ENCODE data around the gene SHMT1.
"Not testable (repeated sequence)": the region's sequence is repeated elsewhere in the genome, so short reads cannot be mapped to it uniquely, and the experiment has no call there.

Gene SHMT1

DNA sequence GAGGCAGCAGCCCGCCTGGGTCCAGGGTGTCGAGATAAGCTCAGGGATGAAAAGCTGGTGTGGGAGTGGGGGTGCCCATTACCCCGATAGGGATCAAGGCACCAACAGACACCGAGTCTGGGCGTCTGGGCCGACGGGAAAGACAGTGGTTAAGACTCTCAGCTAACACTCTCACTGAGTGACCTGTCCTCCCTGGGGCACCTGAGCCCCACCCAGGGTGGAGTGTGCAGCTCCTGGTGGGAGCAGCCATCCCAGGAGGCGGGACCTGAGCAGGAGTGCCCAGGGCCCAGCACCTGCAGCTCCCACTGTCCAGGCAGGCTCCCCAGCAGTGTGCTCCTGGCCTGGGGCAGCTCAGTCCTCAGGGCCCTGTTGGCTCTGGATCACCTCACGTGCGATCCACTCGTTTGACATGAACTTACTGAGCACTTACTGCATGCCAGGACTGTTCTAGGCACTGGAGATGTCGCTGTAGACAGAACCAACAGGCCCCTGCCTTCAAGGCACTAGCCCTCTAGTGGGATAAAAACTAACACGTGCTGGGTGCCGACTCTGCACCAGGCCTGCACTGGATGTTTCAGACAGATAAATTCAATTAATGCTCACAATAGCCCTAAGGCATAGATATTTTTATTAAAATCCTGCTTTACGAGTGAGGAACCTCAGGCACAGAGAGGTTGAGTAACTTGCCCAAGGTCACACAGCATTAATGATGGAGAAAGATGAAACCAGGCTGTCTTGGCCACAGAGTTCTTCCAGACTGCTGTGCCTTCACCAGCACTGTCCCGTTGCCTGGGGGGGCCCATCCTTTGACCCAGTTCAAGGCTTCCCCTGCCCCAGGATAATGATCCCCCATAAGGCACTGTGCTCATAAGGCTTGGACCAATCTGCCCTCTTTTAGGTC is 16.1 kb upstream of the SHMT1 start:
- H3K4me3 ChIP-seq (ENCODE audit: low read depth, low read length), result no peak overlapping the region
- TF ChIP-seq, protein P1, sequence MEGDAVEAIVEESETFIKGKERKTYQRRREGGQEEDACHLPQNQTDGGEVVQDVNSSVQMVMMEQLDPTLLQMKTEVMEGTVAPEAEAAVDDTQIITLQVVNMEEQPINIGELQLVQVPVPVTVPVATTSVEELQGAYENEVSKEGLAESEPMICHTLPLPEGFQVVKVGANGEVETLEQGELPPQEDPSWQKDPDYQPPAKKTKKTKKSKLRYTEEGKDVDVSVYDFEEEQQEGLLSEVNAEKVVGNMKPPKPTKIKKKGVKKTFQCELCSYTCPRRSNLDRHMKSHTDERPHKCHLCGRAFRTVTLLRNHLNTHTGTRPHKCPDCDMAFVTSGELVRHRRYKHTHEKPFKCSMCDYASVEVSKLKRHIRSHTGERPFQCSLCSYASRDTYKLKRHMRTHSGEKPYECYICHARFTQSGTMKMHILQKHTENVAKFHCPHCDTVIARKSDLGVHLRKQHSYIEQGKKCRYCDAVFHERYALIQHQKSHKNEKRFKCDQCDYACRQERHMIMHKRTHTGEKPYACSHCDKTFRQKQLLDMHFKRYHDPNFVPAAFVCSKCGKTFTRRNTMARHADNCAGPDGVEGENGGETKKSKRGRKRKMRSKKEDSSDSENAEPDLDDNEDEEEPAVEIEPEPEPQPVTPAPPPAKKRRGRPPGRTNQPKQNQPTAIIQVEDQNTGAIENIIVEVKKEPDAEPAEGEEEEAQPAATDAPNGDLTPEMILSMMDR (IDR thresholded peaks at IDR 0.05; ENCODE audit: low read depth, low read length, missing control alignments), result no peak
- no peak for DNase-seq
- in situ Hi-C loops (cut with HindIII; ENCODE audit: low pct_ligation_motif_present, low sequenced_read_pairs), result no loop called here
- H3K36me3 ChIP-seq (replicated peaks), result no peaks in the 10 kb centered on the region
- H3K27ac ChIP-seq, result no peak overlapping the region
- H3K27me3 ChIP-seq (replicated peaks), result peaks cover 4% of the 10 kb centered on the region

DNA sequence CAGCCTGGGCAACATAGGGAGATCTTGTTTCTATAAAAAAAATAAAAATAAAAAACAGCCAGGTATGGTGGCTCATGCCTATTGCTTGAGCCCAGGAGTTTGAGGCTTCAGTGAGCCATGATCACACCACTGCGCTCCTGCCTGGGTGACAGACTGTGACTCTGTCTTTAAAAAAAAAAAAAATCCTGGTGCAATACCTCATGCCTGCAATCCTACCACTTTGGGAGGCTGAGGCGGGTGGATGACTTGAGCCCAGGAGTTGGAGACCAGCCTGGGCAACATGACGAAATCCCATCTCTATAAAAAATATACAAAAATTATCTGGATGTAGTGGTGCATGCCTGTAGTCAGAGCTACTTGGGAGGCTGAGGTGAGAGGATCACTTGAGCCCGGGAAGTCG is 15.3 kb upstream of the SHMT1 start:
- in situ Hi-C loops (cut with HindIII; ENCODE audit: low pct_ligation_motif_present, low sequenced_read_pairs); H3K36me3 ChIP-seq (replicated peaks); H3K27ac ChIP-seq; H3K27me3 ChIP-seq (replicated peaks); DNase-seq; H3K4me3 ChIP-seq (ENCODE audit: low read depth, low read length): not testable (repeated sequence)

DNA sequence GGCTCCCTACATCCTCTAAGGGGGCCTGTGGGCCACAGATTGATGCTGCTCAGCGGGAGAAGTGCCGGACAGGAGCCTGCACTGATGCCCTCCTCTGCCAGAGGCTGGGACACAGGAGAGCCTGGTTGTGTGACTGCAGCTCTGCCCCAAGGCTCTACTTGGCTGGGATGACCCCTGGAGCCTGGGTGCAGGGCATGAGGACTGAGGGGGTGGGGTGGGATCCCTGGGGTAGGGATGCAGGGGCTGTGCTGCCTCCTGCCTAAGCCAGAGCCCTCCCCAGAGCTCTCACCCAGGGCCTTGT is 14.8 kb upstream of the SHMT1 start:
- in situ Hi-C loops (cut with HindIII; ENCODE audit: low pct_ligation_motif_present, low sequenced_read_pairs), result no loop called here
- Histone ChIP-seq H3K4me3 (ENCODE audit: low read depth, low read length) (no peak overlapping the region), H3K27ac (no peak overlapping the region), H3K36me3 (replicated peaks) (no peaks in the 10 kb centered on the region), H3K27me3 (replicated peaks) (peaks cover 2% of the 10 kb centered on the region)
- TF ChIP-seq, protein P1 (IDR thresholded peaks at IDR 0.05; ENCODE audit: low read depth, low read length, missing control alignments), result no peak
- DNase-seq, result no peak

DNA sequence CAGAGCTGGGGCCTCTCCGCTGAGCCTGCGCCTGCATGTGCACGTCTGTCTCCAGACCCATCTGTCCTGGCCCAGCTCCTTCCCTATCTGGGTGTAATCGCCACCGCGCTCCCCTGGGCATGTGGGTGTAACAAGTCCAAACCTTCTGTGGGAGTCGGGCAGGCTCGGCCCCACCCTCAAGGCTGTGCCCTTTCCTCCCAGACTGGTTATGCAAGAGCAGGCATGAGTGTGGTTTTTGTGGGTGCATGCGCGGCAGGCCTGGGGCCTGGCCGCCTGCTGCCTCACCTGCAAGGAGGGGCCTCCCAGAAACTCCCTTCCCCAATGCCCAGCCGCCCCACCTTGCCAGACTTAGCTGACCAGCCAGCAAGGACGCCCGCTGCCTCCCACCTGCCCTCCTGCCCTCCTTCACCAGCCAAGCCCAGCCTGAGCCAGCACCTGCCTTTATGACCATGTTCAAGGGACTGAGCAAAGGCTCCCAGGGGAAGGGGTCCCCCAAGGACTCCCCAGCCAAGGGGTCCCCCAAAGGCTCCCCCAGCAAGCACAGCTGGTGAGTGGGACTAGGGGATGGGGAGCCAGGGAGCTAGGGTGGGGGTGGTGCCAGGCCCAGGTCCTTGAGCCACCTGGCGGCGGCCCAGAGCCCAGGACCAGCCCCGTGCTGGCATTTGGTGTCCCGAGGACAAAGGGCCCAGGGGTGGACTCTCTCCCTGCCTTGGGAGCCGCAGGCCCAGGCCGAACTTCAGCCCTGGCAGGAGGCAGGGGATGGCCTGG is 14.3 kb upstream of the SHMT1 start, which contains the start of gene EVPLL:
EVPLL (plus strand) TSS at position 342 of the 768 bp plus-strand sequence. CDS start 3,160 bp downstream, outside the sequence.
- peaks cover 2% of the 10 kb centered on the region for H3K27me3 ChIP-seq (replicated peaks)
- in situ Hi-C loops (cut with HindIII; ENCODE audit: low pct_ligation_motif_present, low sequenced_read_pairs), result no loop called here
- no peak within 1 kb of the TSS for H3K27ac ChIP-seq
- no peaks in the 10 kb centered on the region for H3K36me3 ChIP-seq (replicated peaks)
- no peak within 1 kb of the TSS for H3K4me3 ChIP-seq (ENCODE audit: low read depth, low read length)
- no peak for DNase-seq
- TF ChIP-seq, protein P1 (IDR thresholded peaks at IDR 0.05; ENCODE audit: low read depth, low read length, missing control alignments), result peak; percentile 27

DNA sequence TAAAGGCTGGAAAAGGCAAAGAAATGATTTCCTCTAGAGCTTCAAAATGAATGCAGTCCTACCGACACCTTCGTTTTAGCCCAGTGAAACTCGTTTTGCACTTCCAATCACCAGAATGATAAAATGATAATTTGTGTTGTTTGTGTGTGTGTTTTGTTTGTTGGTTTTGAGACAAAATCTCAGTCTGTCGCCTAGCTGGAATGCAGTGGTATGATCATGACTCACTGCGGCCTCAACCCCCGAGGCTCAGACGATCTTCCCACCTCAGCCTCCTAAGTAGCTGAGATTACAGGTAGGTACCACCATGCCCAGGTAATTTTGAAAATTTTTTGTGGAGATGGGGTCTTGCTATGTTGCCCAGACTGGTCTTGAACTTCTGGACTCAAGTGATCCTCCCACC is 10.9 kb upstream of the SHMT1 start:
- Histone ChIP-seq H3K36me3 (replicated peaks) (no peaks in the 10 kb centered on the region), H3K4me3 (ENCODE audit: low read depth, low read length) (no peak overlapping the region), H3K27ac (no peak overlapping the region), H3K27me3 (replicated peaks) (no peaks in the 10 kb centered on the region)
- in situ Hi-C loops (cut with HindIII; ENCODE audit: low pct_ligation_motif_present, low sequenced_read_pairs), result no loop called here
- no peak for DNase-seq
- TF ChIP-seq, protein P1 (IDR thresholded peaks at IDR 0.05; ENCODE audit: low read depth, low read length, missing control alignments), result no peak

DNA sequence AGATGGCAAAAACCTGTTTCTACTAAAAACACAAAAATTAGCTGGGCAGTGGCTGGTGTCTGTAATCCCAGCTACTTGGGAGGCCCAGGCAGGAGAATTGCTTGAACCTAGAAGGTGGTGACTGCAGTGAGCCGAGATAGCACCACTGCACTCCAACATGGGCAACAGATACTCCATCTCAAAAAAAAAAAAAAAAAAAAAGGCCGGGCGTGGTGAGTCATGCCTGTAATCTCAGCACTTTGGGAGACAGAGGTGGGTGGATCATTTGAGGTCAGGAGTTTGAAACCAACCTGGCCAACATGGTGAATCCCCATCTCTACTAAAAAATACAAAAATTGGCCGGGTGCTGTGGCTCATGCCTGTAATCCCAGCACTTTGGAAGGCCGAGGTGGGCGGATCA is 9.8 kb upstream of the SHMT1 start:
- DNase-seq; H3K4me3 ChIP-seq (ENCODE audit: low read depth, low read length); H3K27me3 ChIP-seq (replicated peaks); H3K36me3 ChIP-seq (replicated peaks); H3K27ac ChIP-seq; in situ Hi-C loops (cut with HindIII; ENCODE audit: low pct_ligation_motif_present, low sequenced_read_pairs): not testable (repeated sequence)
